Kidney tubule cell (primary cell): ENCODE results near the gene MYT1.
"Not testable (repeated sequence)": the region's sequence is repeated elsewhere in the genome, so short reads cannot be mapped to it uniquely, and the experiment has no call there.

Source experiments
- DNase-seq: peaks from one replicate; pipeline ENCODE4 v3.0.0-alpha.2; 2018; ENCODE audit warnings: low spot score

Gene MYT1

DNA sequence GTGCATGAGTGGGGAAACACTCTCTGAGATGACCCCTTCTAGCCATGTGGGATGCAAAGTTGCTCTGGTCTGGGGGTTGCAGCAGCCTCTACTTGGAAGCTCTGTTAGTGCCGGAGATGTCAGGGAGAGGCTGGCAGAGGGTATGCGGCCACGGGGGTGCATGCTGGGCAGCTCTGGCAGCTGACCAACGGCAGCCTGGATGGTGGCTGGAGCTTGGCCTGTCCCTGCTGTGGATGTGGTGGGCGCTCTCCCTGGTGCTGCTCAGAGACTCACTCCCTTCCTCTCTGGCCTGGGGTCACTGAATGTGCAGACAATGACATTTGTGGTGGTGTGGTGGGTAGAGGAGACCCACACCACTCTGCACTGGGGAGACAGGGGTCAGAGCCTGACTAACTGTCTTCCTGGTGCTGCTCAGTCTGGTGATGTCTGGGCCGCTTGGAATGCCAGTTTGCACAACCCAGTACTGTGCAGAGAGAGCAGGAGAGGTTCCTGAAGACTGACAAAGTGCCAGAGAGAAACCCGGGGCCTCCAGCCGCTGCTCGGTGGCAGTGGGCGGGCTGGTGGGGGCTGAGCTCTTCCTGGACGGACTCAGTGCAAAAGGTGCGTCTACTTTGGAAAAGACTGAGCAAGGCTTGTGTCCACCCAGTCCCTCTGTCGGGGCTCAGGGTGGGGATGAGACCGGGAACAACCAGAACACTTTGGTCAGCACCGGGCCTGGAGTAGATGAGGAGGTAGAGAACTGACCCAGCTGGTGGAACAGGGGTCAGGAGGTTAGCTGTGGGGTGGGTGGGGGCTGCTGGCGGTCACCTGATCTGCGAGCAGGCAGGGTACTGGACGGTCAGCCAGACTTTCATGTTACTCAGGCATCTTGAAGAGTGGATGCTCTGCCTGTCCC, 2.7 kb downstream of the MYT1 start:
- no peak for DNase-seq

DNA sequence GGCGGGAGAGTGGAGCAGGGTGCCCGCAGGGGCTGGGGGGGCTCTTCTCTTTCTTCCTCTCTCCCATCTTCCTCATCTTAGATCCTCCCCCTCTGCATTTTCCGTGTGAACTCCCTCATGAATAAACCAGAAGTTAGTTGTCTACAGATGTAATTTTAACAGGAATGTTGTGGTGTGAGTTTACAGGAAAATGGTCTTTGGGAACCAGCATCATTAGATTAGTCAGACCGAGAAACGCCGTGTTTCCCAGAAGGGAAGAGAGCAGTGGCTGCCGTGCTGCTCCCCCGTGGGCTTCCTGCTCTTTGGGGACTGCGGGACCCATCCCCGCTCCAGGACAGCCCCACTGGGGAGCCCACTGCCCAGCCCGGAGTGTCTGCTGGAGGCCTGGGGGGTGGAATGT, 3.4 kb downstream of the MYT1 start:
- DNase-seq: no peak

DNA sequence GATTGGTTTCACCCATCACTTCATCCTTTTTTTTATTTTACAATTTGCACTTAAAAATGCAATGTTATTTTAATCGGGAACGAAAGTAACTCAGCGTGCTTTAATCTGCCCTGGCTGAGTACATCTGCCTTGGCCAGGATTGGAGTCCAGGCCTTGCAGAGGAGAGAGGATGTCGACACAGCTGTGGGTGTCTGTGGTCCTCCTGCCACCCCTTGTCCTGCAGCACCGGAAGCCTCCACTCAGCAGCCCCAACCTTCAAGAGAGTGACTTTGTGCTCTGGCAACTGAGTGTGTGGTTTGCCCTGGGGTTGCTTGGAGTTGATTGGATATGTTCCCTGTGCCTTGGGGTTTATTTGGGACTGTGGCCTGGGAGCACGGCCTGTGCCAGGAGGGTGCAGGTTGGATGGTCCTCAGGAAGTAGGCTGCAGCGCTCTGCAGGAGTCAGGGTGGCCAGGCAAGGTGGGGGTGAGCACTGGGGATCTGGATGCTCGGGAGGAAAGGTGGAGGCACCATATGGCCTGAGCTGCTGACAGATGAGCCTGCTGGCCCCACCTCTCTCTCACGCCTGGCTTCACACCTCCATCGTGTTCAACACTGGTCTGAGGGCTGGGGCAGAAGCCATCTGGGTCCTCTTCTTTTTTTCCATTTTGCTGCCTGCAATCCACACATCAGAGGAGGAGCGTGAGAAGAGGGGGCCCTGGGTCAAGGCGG, 4.3 kb downstream of the MYT1 start:
- no peak for DNase-seq

DNA sequence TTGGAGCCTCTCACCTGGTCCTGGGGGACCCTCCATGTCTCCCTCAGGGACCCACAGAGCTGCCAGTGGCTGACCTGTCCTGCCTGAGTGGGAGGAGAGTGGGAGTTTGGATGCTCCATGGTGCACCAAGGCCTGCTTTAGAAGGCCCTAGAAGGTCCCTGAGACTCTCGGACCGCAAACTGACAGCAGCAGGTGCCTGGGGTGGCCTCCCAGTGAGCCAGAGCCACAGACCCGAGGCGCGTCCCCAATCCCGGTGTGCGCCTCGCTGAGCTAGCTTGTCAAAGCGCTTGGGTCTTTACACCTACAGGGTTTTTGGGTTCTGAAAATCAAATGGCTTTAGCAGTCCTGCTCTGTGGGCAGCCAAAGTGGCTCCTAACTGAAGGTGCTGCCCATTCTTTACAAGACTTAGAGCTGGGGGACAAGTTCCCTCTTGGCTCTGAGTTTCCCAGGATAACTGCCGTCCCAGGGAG, 4.9 kb downstream of the MYT1 start:
- DNase-seq: no peak

DNA sequence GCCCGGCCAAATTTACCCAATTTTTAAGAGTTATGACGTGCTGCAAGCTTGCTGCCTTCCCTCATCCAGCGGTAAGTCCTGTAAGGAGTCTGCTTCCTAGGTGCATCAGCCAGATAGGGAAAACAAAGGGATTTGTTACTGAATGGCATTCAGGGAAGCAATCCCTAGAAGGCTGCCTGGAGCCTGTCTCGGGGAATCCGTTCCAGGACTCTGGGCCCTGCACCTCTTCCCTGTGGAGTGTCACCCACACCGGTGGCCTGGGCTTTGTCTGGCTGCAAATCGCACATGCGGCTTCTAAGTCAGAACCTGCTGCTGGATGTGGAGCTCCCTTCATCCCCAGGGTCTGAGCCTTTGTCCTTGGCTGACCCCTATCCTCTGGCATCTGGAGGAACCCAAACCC, 7.0 kb downstream of the MYT1 start:
- DNase-seq: no peak

DNA sequence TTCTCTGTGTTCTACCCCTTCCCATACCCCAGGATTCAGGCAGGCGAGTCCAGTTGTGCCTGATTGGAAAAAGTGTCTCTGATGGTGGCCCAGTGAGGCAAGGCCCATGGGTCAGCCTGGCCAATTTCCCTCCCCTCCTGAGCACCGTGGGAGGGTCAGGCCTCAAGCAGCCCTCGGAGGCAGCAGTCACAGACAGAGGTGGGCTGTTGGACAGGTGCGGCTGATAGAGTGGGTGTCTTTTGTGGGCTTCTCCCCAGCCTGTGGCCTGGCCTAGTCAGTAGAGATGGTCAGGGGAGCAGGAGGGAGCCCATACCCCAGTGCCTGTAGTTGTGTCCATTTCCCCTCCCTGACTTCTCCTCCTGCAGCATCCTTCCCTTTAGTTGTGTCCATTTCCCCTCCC, 8.9 kb downstream of the MYT1 start:
- no peak for DNase-seq

DNA sequence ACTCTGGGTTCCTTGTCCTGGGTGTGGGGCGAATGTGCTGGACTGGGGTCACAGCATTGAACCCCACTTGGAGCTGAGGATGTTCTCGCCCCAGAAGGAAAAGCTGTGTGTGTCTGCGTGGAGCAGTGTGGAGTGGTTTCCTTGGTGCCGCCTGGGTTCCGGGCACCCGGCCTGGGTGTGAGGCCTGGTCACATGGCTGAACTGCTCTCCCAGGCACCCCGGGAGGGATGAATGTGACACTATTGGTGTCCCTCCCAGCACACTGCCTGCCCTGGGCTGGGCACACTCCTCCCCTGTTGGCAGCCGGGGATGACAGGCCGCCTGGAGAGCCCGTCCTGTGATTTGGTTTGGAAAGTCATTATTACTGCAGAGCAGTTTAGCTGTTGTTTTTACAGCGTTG, 12.3 kb downstream of the MYT1 start:
- no peak for DNase-seq

DNA sequence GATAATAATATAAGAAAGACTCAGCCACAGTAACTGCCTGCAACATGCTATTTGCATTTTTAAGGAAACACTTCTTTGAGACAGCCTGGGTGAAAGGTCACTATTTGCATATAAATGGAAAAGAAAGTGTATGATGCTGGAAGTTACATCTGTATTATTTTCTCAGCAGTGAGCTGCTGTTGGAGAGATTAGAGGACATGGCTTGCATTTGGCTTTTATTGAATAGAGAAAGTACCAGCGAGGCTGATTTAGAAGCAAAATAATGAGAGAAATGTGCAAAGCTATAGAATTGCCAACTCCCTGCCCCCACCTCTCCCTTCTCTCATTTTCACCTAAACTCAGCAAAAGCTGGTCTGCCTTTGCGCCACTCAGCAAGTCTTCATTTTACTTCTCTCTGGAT, 12.7 kb downstream of the MYT1 start:
- no peak for DNase-seq

DNA sequence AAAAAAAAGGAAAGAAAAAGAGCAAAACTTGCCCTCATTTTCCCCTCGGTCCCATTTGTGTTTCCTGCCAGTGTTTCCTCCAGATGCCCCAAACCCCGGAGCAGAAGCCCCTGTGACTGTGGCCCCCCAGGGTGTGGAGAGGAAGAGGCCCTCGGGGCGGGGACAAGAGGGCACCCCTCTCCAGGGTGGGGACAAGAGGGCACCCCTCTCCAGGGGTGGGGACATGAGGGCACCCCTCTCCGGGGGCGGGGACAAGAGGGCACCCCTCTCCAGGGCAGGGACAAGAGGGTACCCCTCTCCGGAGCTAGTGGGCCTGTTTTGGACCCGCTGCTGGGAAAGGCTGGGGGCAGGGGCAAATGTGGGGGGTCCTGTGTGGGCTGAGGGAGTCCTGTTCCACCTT, 13.1 kb downstream of the MYT1 start:
- DNase-seq: no peak

DNA sequence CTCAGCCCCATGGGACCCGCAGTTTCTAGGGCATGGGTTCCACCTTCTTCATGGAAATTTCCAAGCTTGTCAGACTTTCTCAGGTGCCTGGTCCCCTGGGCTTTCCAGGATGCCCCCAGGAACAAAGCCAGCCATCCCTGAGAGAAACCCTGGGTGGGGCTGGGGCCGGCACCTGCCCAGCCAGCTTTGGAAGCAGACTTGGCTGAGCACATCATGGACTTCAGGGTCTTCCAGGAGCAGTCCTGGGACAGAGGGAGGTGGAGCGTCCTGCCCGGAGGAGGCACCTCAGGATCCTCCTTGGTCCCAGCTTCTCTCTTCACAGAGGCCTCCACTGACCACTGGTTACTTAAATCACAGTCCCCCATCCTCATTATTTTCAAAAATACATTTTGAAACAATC, 13.5 kb downstream of the MYT1 start:
- DNase-seq: no peak

DNA sequence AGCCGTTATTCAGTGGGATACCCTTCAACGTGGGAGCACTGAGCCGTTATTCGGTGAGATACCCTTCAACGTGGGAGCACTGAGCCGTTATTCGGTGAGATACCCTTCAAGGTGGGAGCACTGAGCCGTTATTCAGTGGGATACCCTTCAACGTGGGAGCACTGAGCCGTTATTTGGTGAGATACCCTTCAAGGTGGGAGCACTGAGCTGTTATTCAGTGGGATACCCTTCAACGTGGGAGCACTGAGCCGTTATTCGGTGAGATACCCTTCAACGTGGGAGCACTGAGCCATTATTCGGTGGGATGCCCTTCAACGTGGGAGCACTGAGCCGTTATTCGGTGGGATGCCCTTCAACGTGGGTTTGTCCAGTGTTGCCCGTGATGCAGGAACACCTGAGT, 14.7 kb downstream of the MYT1 start:
- not testable (repeated sequence) for DNase-seq

DNA sequence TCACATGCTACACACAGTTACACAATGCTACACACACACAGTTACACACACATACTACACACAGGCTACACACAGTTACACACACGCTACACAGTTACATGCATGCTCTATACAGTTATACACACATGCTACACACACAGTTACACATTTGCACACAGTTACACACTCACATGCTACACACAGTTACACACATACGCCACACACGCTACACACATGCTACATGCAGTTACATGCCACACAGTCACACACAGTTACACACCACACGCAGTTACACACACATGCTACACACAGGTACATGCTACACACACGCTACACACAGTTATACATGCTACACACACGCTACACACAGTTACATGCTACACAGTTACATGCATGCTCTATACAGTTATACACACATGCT, 15.6 kb downstream of the MYT1 start:
- DNase-seq: no peak

DNA sequence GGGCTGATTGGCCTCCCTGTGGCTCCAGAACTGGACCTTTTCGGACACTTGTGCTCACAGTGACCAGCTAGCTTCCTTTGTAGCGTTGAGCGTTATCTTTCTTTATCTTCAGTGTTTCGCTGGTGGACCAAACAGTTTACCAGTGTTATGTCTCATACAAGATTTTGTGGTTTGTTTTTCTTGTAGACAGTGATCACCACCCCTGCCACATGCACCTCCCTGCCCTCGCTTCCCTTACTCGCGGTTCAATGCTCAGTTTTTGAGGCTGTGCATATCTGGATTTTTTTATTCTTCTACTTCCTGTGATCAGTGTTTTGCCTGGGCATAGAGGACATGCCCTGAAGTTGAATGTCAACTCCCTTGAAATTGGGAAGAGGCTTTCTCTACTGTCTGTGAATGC, 16.4 kb downstream of the MYT1 start:
- no peak for DNase-seq

DNA sequence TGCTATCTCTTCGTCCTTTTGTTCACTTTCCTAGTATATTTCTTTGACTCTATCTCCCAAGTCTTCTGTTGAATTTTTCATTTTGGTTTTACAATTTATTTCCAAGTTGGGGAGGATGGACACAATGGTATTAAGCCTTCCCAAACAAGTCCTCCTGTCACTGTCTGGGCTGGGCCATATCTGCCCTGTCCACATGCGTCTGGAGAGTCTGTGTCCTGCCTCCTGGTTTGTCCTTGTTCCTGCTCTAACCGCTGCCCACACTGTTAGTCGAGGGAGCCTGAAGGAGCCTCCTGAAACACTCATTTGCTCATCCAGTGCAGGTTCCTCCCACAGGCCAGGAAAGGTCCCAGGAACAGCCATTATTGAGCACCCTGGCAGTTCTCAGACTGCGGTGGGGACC, 17.1 kb downstream of the MYT1 start:
- no peak for DNase-seq

DNA sequence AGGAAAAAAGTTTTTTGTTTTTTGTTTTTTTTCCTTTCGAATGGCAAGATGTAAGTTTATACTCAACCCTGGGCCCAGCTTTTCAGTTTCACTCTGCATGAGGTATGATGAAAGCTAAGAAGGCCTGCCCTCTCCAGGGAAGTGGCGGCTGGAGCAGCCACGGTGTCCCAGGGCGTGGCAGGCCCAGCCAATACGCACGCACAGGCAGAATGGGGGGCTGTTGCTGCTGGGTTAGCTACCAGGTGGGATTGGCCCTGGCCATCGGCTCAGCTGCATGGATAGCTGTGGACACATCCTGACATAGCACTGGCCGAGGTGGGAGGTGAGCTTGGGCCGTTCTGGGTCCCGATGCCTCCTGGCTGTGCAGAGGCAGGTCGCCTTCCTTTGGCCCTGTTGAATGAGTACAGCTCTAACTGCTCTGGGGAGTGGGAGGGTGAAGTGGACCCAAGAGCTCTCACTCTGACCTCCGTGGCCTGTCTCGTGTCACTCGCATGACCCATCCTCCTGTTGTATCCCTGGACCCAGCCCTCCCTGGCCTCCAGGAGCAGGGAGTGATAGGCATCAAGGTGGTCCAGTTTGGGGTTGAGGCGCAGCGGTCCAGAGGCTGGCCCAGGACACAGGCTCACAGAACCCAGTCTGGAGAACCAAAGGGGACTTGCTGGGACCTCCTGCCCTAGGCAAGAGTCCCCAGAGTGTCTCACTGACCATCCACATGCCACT, 18.1 kb downstream of the MYT1 start:
- DNase-seq: no peak

DNA sequence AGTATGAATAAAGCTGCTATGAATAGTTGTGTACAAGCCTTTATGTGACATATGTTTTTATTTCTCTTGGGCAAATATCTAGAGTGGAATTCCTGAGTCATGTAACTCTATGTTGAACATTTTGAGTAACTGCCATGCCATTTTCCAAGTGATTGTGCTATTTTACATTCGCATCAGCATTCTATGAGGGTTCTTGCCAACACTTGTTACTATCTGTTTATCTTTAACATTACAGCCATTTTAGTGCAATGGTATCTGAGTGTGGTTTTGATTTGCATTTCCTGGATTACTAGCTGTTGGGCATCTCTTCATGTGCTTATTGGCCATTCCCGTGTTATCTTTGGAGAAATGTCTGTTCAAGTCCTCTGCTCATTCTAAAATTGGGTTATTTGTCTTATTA, 19.1 kb downstream of the MYT1 start:
- DNase-seq: no peak

DNA sequence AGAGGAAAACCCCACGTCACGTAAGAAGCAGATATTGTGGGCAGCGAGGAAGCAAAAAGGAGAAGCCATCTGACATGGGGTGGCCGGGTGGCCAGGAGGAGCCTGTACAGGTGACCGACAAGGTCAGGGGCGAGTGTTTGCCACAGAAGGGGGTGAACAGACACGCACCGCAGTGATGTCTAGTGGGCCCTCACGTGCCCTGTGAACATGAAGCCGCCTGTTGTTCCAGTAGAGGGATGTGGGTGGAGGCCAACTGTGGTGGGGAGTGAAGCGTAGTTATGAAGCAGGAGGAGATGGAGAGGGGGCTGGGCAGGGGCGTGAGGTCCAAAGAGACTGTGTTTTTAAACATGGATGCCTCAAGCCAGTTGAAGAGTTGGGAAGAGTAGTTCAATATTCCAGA, 20.5 kb downstream of the MYT1 start:
- DNase-seq: no peak

DNA sequence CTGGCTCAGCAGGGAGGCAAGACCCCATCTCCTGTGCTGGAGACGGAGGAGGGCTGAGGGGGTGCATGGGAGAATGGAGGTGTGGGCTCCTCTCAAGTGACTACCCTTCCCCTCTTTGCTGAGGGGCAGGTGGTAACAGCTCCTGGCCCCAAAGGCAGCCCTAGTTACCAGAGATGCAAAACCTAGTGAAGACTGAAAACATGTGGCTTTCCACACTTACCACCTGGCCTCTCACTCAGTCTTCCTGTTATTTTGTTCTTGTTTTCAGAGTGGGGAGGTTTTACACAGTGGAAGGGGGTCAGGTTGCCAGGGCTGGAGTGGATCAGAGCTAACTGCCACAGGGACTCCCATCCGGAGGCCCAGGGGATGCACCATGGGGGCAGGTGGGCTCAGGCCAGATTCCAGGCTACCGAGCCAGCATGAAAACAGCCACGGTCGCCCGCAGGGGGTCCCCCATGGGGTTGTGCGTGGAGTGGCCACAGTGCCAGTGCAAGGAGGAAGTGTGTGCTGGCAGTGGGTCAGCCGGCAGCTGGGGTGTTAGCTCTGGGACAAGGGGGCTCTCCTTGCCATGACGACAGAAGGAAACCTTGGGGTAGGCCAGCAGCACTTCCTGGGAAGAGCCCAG, 21.1 kb downstream of the MYT1 start:
- DNase-seq: no peak

DNA sequence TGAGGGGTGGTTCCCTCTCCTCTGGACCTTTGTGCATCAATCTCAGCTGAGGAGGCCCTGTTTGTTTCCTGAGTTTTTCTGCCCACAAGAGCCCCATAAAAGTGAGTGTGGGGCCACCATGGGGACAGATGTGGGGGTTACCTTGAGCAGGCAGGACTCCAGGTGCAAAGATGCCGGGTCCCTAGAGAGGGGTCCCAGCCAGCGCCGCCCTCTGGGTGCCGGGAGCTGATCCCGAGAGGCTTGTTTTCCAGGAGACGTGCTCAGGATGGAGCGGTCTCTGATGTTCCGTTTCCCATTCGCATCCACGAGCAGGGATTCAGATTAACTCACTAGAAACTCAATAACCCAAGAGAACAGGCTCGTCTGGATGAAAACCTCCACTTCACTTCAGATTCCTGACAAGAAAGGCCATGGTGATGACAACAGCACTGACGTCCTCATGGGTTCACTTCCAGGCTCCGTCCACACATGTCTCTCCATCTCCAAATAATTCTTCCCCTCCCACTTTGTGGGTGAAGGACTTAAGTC, 21.9 kb downstream of the MYT1 start:
- no peak for DNase-seq

DNA sequence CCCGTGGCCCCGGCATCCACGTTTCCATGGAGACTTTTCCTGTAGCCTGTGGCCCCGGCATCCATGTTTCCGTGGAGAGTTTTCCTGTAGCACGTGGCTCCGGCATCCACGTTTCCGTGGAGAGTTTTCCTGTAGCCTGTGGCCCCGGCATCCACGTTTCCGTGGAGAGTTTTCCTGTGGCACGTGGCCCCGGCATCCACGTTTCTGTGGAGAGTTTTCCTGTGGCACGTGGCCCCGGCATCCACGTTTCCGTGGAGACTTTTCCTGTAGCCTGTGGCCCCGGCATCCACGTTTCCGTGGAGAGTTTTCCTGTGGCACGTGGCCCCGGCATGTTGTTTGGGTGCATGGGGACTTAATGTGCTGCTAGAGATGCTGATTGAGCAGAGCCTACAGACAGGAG, 23.0 kb downstream of the MYT1 start:
- DNase-seq: not testable (repeated sequence)

DNA sequence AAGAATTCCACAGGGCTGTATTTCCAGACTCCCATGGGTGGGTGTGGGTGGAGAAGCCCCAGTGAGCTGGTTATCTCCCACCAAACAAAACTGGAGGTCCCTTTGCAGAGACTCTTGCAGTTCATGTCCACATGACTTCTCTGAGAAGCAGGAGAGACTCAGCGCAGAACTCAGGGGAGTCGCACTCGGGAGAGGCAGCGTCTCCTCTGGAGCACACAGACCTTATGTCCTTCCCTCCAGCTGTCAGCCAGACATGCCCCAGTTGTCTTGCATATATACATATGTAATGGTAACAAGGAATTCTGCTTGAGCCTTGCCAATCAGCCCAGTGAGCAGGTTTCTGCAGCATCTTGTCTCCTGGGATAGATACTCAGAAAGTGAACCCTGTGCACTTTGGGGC, 23.8 kb downstream of the MYT1 start:
- DNase-seq: no peak
